ENCODE data around the gene TRIM32. TPM values are rescaled to one million over a fixed set of nuclear protein-coding genes. Genes with fewer than 3 reads are reported as not detected.

Gene TRIM32
- total RNA-seq, 1 experiment from 2014 or later, result 11.6 TPM

- no peaks in the 10 kb centered on the region for H3K27me3 ChIP-seq (ENCODE audit: low read length)
- ChIA-PET CTCF (no interaction called here), POLR2A (ENCODE audit: unreplicated experiment) (no interaction called here)
- H3K36me3 ChIP-seq (ENCODE audit: low read depth, low read length), result no peaks in the 10 kb centered on the region
- no TSS peak for BruUV-seq (replicated peaks)
- no peak for DNase-seq
- TF ChIP-seq CTCF (conservative IDR thresholded peaks at IDR 0.05; ENCODE audit: low read depth, low read length) (no peak), EZH2phosphoT487 (IDR thresholded peaks at IDR 0.05; ENCODE audit: borderline replicate concordance, low read length) (no peak), EZH2 (IDR thresholded peaks at IDR 0.05; ENCODE audit: low read length, unreplicated experiment) (no peak)
- H3K4me3 ChIP-seq (ENCODE audit: low read length), result no peak overlapping the region
- H3K4me2 ChIP-seq (ENCODE audit: low read length), result peak overlapping the region; percentile 15; the same call in 1 of the 2 replicates
- H3F3A ChIP-seq (ENCODE audit: low read length, unreplicated experiment), result no peaks in the 10 kb centered on the region
- intact Hi-C loops (cut with micrococcal nuclease), result no loop called here
- H3K9me3 ChIP-seq (ENCODE audit: low read length), result no peaks in the 10 kb centered on the region
- H3K9ac ChIP-seq (ENCODE audit: low read length), result no peak overlapping the region
- H2AFZ ChIP-seq (ENCODE audit: low read length), result no peak overlapping the region
- no peaks in the 10 kb centered on the region for H3K9me2 ChIP-seq (replicated peaks; ENCODE audit: low read length)
- peaks cover 35% of the 10 kb centered on the region for H3K4me1 ChIP-seq (ENCODE audit: insufficient read depth, low read length)
- H3K79me2 ChIP-seq (ENCODE audit: low read length), result peaks cover 79% of the 10 kb centered on the region
- H4K20me1 ChIP-seq (ENCODE audit: low read length), result peaks cover 3% of the 10 kb centered on the region; the same call in 1 of the 2 replicates
- ATAC-seq, result no peak
- peak overlapping the region; percentile 51 for H3K27ac ChIP-seq (ENCODE audit: low read length)
Measured at GRCh38 chr9:116692616-116693015, 5.5 kb downstream of the TRIM32 start.

GRCh38 chr9:116693233-116693731, 6.2 kb downstream of the TRIM32 start:
- Histone ChIP-seq H3K9me3 (ENCODE audit: low read length) (no peaks in the 10 kb centered on the region), H4K20me1 (ENCODE audit: low read length) (peaks cover 3% of the 10 kb centered on the region; the same call in 1 of the 2 replicates), H3K79me2 (ENCODE audit: low read length) (peaks cover 73% of the 10 kb centered on the region), H3K27me3 (ENCODE audit: low read length) (no peaks in the 10 kb centered on the region), H3K4me2 (ENCODE audit: low read length) (peak overlapping the region; percentile 15; the same call in 1 of the 2 replicates), H3K27ac (ENCODE audit: low read length) (peak overlapping the region; percentile 51), H3K36me3 (ENCODE audit: low read depth, low read length) (peaks cover 5% of the 10 kb centered on the region; the same call in 1 of the 2 replicates), H2AFZ (ENCODE audit: low read length) (no peak overlapping the region), H3K9me2 (replicated peaks; ENCODE audit: low read length) (no peaks in the 10 kb centered on the region), H3K4me3 (ENCODE audit: low read length) (no peak overlapping the region), H3K9ac (ENCODE audit: low read length) (no peak overlapping the region), H3K4me1 (ENCODE audit: insufficient read depth, low read length) (peaks cover 30% of the 10 kb centered on the region), H3F3A (ENCODE audit: low read length, unreplicated experiment) (no peaks in the 10 kb centered on the region)
- intact Hi-C loops (cut with micrococcal nuclease), result no loop called here
- POLR2A ChIA-PET (ENCODE audit: unreplicated experiment), result no interaction called here
- no TSS peak for BruUV-seq (replicated peaks)
- CTCF ChIA-PET, result no interaction called here
- TF ChIP-seq EZH2phosphoT487 (IDR thresholded peaks at IDR 0.05; ENCODE audit: borderline replicate concordance, low read length) (no peak), CTCF (conservative IDR thresholded peaks at IDR 0.05; ENCODE audit: low read depth, low read length) (no peak), EZH2 (IDR thresholded peaks at IDR 0.05; ENCODE audit: low read length, unreplicated experiment) (no peak)
- DNase-seq, result peak; percentile 60
- peak; percentile 69 for ATAC-seq

GRCh38 chr9:116694785-116695291, 7.7 kb downstream of the TRIM32 start:
- TF ChIP-seq EZH2 (IDR thresholded peaks at IDR 0.05; ENCODE audit: low read length, unreplicated experiment), result no peak
- TF ChIP-seq CTCF (conservative IDR thresholded peaks at IDR 0.05; ENCODE audit: low read depth, low read length), result no peak
- TF ChIP-seq EZH2phosphoT487 (IDR thresholded peaks at IDR 0.05; ENCODE audit: borderline replicate concordance, low read length), result no peak
- H4K20me1 ChIP-seq (ENCODE audit: low read length), result peaks cover 3% of the 10 kb centered on the region; the same call in 1 of the 2 replicates
- DNase-seq (no peak), ATAC-seq (no peak)
- peaks cover 20% of the 10 kb centered on the region for H3K4me1 ChIP-seq (ENCODE audit: insufficient read depth, low read length)
- H3K4me3 ChIP-seq (ENCODE audit: low read length), result no peak overlapping the region
- no peaks in the 10 kb centered on the region for H3K27me3 ChIP-seq (ENCODE audit: low read length)
- no peaks in the 10 kb centered on the region for H3F3A ChIP-seq (ENCODE audit: low read length, unreplicated experiment)
- ChIA-PET POLR2A (ENCODE audit: unreplicated experiment) (no interaction called here), CTCF (no interaction called here)
- H2AFZ ChIP-seq (ENCODE audit: low read length), result no peak overlapping the region
- H3K9ac ChIP-seq (ENCODE audit: low read length), result no peak overlapping the region
- no peaks in the 10 kb centered on the region for H3K9me3 ChIP-seq (ENCODE audit: low read length)
- intact Hi-C loops (cut with micrococcal nuclease), result no loop called here
- BruUV-seq (replicated peaks), result no TSS peak
- H3K4me2 ChIP-seq (ENCODE audit: low read length), result no peak overlapping the region
- H3K9me2 ChIP-seq (replicated peaks; ENCODE audit: low read length), result no peaks in the 10 kb centered on the region
- H3K27ac ChIP-seq (ENCODE audit: low read length), result no peak overlapping the region
- H3K36me3 ChIP-seq (ENCODE audit: low read depth, low read length), result peaks cover 15% of the 10 kb centered on the region; the same call in 1 of the 2 replicates
- peaks cover 57% of the 10 kb centered on the region for H3K79me2 ChIP-seq (ENCODE audit: low read length)

Data from PC-3 (cell line).